Stimulated activated CD4-positive, alpha-beta T cell treated with anti-CD3 and anti-CD28 coated beads, Interleukin-15, amount 100 ng/mL, for 24 hours (primary cell): ENCODE data around the gene ROBO1.

Source experiments
- DNase-seq: peaks from one replicate; pipeline ENCODE4 v3.0.0-alpha.2; 2020

ROBO1 gene

GRCh38 chr3:79436387-79436786, 331.4 kb downstream of the ROBO1 start:
- DNase-seq, result no peak

- no peak for DNase-seq
Observed at GRCh38 chr3:79427081-79427480, 340.7 kb downstream of the ROBO1 start.

GRCh38 chr3:79424811-79425210, 343.0 kb downstream of the ROBO1 start:
- no peak for DNase-seq

GRCh38 chr3:79423417-79423816, 344.4 kb downstream of the ROBO1 start:
- DNase-seq, result no peak

- DNase-seq, result no peak
Observed at GRCh38 chr3:79421273-79421672, 346.5 kb downstream of the ROBO1 start.

GRCh38 chr3:79418855-79419621, 348.8 kb downstream of the ROBO1 start:
- no peak for DNase-seq

- no peak for DNase-seq
Observed at GRCh38 chr3:79415356-79415755, 352.4 kb downstream of the ROBO1 start.

GRCh38 chr3:79414806-79415205, 353.0 kb downstream of the ROBO1 start:
- DNase-seq, result no peak

GRCh38 chr3:79414035-79414434, 353.8 kb downstream of the ROBO1 start:
- DNase-seq, result no peak

GRCh38 chr3:79412537-79412936, 355.3 kb downstream of the ROBO1 start:
- no peak for DNase-seq

GRCh38 chr3:79410617-79411016, 357.2 kb downstream of the ROBO1 start:
- no peak for DNase-seq

GRCh38 chr3:79410136-79410535, 357.7 kb downstream of the ROBO1 start:
- no peak for DNase-seq

GRCh38 chr3:79406175-79406574, 361.6 kb downstream of the ROBO1 start:
- DNase-seq, result no peak

GRCh38 chr3:79405183-79405582, 362.6 kb downstream of the ROBO1 start:
- no peak for DNase-seq

GRCh38 chr3:79396595-79396994, 371.2 kb downstream of the ROBO1 start:
- no peak for DNase-seq

- no peak for DNase-seq
Observed at GRCh38 chr3:79392479-79392878, 375.3 kb downstream of the ROBO1 start.

GRCh38 chr3:79390352-79390751, 377.4 kb downstream of the ROBO1 start:
- DNase-seq, result no peak

- DNase-seq, result no peak
Observed at GRCh38 chr3:79385211-79385610, 382.6 kb downstream of the ROBO1 start.

- no peak for DNase-seq
Observed at GRCh38 chr3:79383402-79384012, 384.3 kb downstream of the ROBO1 start.

- DNase-seq, result no peak
Observed at GRCh38 chr3:79380581-79380980, 387.2 kb downstream of the ROBO1 start.

GRCh38 chr3:79378064-79378463, 389.7 kb downstream of the ROBO1 start:
- DNase-seq, result no peak

GRCh38 chr3:79369306-79369705, 398.5 kb downstream of the ROBO1 start:
- no peak for DNase-seq

GRCh38 chr3:79368403-79368802, 399.4 kb downstream of the ROBO1 start:
- DNase-seq, result no peak

- DNase-seq, result no peak
Observed at GRCh38 chr3:79367803-79368202, 400.0 kb downstream of the ROBO1 start.

- no peak for DNase-seq
Observed at GRCh38 chr3:79367066-79367465, 400.7 kb downstream of the ROBO1 start.
